Upper lobe of left lung (tissue), 4 donors: ENCODE data around the gene PPM1D.
"Not testable (repeated sequence)": the region's sequence is repeated elsewhere in the genome, so short reads cannot be mapped to it uniquely, and the experiment has no call there.

Experiments
- CTCF ChIP-seq, 6 experiments: fragments of 450-650 bp in 4 of 6; fragments of 200-600 bp in 2 of 6; sonication (generic) in 2 of 6; IDR thresholded peaks; one replicate each; pipeline ENCODE4 v1.5.1; 2016 to 2019; ENCODE audit warnings: antibody characterized with exemption in 6 of 6
- POLR2A ChIP-seq, 4 donors: fragments of 450-650 bp; IDR thresholded peaks; one replicate each; pipeline ENCODE4 v1.5.1; 2016 to 2017; ENCODE audit warnings: antibody characterized with exemption in 4 of 4, mild to moderate bottlenecking in 2 of 4
- POLR2AphosphoS5 ChIP-seq, 2 donors: sonication (generic); formaldehyde crosslinking; IDR thresholded peaks; one replicate each; pipeline ENCODE4 v1.5.1; 2017; ENCODE audit warnings: antibody characterized with exemption in 2 of 2

DNA sequence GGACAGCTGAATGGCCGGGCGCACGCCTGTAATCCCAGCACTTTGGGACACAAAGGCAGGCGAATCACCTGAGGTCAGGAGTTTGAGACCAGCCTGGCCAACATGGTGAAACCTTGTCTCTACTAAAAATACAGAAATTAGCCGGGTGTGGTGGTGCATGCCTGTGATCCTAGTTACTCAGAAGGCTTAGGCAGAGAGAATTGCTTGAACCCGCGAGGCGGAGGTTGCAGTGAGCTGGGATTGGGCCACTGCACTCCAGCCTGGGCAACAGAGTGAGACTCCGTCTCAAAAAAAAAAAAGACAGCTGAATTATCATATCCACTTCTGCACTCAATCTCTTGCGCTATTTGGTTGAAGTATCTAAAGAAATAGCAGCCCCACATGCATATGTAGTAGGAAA, 3.5 kb downstream of the PPM1D start:
- not testable (repeated sequence) for TF ChIP-seq CTCF, POLR2AphosphoS5, POLR2A (IDR thresholded peaks at IDR 0.05)
